ENCODE data around the gene ZNF81. TPM values are rescaled to one million over a fixed set of nuclear protein-coding genes. Genes with fewer than 3 reads are reported as not detected.

Gene ZNF81
- total and polyA plus RNA-seq, 2 experiments from 2014 or later: 6.1 to 8.9 TPM

DNA sequence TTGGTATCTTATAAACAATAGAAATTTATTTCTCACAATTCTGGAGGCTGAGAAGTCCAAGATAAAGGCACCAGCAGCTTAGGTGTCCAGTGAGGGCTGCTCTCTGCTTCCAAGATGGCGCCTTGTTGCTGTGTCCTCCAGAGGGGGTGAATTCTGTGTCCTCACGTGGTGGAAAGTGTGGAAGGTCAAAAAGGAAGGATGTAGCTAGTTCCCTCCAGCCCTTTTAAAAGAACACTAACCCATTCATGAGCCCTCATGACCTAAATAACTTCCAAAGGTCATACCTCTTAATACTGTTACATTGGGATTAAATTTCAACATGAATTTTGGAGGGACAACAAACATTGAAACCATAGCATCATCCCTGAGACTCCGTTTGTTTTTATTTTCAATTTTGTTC is 48.8 kb downstream of the ZNF81 start (continued):
- TF ChIP-seq, protein P1, sequence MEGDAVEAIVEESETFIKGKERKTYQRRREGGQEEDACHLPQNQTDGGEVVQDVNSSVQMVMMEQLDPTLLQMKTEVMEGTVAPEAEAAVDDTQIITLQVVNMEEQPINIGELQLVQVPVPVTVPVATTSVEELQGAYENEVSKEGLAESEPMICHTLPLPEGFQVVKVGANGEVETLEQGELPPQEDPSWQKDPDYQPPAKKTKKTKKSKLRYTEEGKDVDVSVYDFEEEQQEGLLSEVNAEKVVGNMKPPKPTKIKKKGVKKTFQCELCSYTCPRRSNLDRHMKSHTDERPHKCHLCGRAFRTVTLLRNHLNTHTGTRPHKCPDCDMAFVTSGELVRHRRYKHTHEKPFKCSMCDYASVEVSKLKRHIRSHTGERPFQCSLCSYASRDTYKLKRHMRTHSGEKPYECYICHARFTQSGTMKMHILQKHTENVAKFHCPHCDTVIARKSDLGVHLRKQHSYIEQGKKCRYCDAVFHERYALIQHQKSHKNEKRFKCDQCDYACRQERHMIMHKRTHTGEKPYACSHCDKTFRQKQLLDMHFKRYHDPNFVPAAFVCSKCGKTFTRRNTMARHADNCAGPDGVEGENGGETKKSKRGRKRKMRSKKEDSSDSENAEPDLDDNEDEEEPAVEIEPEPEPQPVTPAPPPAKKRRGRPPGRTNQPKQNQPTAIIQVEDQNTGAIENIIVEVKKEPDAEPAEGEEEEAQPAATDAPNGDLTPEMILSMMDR (conservative IDR thresholded peaks at IDR 0.05; ENCODE audit: low read depth in 2 of 2): no peak
- TF ChIP-seq, protein P2, sequence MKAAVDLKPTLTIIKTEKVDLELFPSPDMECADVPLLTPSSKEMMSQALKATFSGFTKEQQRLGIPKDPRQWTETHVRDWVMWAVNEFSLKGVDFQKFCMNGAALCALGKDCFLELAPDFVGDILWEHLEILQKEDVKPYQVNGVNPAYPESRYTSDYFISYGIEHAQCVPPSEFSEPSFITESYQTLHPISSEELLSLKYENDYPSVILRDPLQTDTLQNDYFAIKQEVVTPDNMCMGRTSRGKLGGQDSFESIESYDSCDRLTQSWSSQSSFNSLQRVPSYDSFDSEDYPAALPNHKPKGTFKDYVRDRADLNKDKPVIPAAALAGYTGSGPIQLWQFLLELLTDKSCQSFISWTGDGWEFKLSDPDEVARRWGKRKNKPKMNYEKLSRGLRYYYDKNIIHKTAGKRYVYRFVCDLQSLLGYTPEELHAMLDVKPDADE (IDR thresholded peaks at IDR 0.05): no peak
- no peak for TF ChIP-seq ZNF331 (CRISPR knock-in tag; IDR thresholded peaks at IDR 0.05; ENCODE audit: low read depth)

DNA sequence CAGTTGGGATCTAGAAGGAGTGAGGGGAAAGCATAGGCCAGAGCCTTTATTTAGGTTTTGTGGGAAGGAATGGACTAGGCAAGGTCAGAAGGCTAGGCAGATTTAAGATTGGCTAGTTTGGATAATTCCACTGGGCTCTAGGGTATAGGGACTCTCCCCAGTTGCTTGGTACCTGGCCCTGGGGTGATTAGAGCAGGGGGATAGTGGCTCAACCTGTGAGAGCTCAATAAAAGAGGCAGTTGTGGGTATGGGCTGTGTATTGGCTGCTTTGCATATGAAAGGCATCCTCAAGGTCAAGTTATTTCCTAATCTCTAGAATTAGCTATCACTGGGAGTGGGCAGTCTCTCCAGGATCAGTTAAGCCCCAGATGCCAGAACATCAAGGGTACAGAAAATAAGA is 61.3 kb downstream of the ZNF81 start:
- H3K27me3 ChIP-seq (ENCODE audit: insufficient read depth): no peaks in the 10 kb centered on the region
- DNase-seq (ENCODE audit: low spot score) (peak; percentile 18), ATAC-seq (peak; percentile 76)
- no peaks in the 10 kb centered on the region; the same call in 1 of the 2 replicates for H3K4me1 ChIP-seq (ENCODE audit: insufficient read depth)
- Mint-ChIP-seq H3K4me3 (no peak overlapping the region), H3K27me3 (ENCODE audit: insufficient read depth, low read depth, poor library complexity) (peaks cover 2% of the 10 kb centered on the region), H3K4me1 (peaks cover 4% of the 10 kb centered on the region; the same call in 2 of the 3 replicates), H3K36me3 (ENCODE audit: low read depth) (peaks cover 4% of the 10 kb centered on the region; the same call in 2 of the 3 replicates), H3K9me3 (no peaks in the 10 kb centered on the region), H3K27ac (no peak overlapping the region)
- H3K4me3 ChIP-seq: no peak overlapping the region
- H3K9me2 ChIP-seq (ENCODE audit: insufficient read depth): no peaks in the 10 kb centered on the region
- no peak overlapping the region for H3K27ac ChIP-seq (ENCODE audit: low read depth)
- H2AFZ ChIP-seq: no peak overlapping the region
- H3K79me2 ChIP-seq (replicated peaks; ENCODE audit: insufficient read depth): no peaks in the 10 kb centered on the region
- H3K36me3 ChIP-seq (ENCODE audit: insufficient read depth): no peaks in the 10 kb centered on the region
- no peaks in the 10 kb centered on the region for H3F3A ChIP-seq (replicated peaks; ENCODE audit: low read depth)
- no peaks in the 10 kb centered on the region for H4K20me1 ChIP-seq (replicated peaks; ENCODE audit: insufficient read depth)
- no peak overlapping the region for H3K4me2 ChIP-seq
- no peak for TF ChIP-seq STAT1 (IDR thresholded peaks at IDR 0.05; ENCODE audit: unreplicated experiment)
- TF ChIP-seq EZH2 (IDR thresholded peaks at IDR 0.05; ENCODE audit: low read depth, unreplicated experiment): no peak
- no peak for TF ChIP-seq ZNF331 (CRISPR knock-in tag; IDR thresholded peaks at IDR 0.05; ENCODE audit: low read depth)
- TF ChIP-seq, protein P1 (conservative IDR thresholded peaks at IDR 0.05; ENCODE audit: low read depth in 2 of 2): no peak
- TF ChIP-seq CREB1 (CRISPR knock-in tag; IDR thresholded peaks at IDR 0.05; ENCODE audit: low read depth): no peak
- TF ChIP-seq NANOG (IDR thresholded peaks at IDR 0.05; ENCODE audit: borderline replicate concordance): no peak
- TF ChIP-seq, protein P3, sequence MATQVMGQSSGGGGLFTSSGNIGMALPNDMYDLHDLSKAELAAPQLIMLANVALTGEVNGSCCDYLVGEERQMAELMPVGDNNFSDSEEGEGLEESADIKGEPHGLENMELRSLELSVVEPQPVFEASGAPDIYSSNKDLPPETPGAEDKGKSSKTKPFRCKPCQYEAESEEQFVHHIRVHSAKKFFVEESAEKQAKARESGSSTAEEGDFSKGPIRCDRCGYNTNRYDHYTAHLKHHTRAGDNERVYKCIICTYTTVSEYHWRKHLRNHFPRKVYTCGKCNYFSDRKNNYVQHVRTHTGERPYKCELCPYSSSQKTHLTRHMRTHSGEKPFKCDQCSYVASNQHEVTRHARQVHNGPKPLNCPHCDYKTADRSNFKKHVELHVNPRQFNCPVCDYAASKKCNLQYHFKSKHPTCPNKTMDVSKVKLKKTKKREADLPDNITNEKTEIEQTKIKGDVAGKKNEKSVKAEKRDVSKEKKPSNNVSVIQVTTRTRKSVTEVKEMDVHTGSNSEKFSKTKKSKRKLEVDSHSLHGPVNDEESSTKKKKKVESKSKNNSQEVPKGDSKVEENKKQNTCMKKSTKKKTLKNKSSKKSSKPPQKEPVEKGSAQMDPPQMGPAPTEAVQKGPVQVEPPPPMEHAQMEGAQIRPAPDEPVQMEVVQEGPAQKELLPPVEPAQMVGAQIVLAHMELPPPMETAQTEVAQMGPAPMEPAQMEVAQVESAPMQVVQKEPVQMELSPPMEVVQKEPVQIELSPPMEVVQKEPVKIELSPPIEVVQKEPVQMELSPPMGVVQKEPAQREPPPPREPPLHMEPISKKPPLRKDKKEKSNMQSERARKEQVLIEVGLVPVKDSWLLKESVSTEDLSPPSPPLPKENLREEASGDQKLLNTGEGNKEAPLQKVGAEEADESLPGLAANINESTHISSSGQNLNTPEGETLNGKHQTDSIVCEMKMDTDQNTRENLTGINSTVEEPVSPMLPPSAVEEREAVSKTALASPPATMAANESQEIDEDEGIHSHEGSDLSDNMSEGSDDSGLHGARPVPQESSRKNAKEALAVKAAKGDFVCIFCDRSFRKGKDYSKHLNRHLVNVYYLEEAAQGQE (IDR thresholded peaks at IDR 0.05; ENCODE audit: unreplicated experiment): no peak
- TF ChIP-seq, protein P2 (IDR thresholded peaks at IDR 0.05): no peak
- TF ChIP-seq JUNB (IDR thresholded peaks at IDR 0.05; ENCODE audit: unreplicated experiment): no peak
- no peak for TF ChIP-seq ZNF114 (CRISPR knock-in tag; IDR thresholded peaks at IDR 0.05)

Measured in GM23338 (cell line).